Pancreas (tissue), 10 donors: ENCODE data around the gene SEM1. TPM values are rescaled to one million over a fixed set of nuclear protein-coding genes. Genes with fewer than 3 reads are reported as not detected.
"Not testable (repeated sequence)": the region's sequence is repeated elsewhere in the genome, so short reads cannot be mapped to it uniquely, and the experiment has no call there.

Source experiments
- ATAC-seq, 4 donors: fragments of 200-7000 bp; cut with Tn5 transposase; one replicate each; pipeline versions ENCODE4 v1.8.0 to v1.9.1; 2020; ENCODE audit warnings: mild to moderate bottlenecking in 4 of 4, moderate library complexity in 4 of 4
- DNase-seq, 6 donors: peaks; one replicate each; pipeline ENCODE4 v3.0.0-alpha.2; 2020
- FAIRE-seq: peaks from 2 replicates; lab custom pipeline; 2012; peaks lifted over from hg19 to GRCh38; lab: Jason Lieb, UNC
- H3K27ac ChIP-seq, 4 donors: fragments of 200-600 bp; sonication (generic); 1 replicate in 3 of 4; 2 replicates in 1 of 4; pipeline versions ENCODE4 v1.5.0 to v1.8.0; 2020
- H3K27me3 ChIP-seq, 4 donors: fragments of 200-600 bp; one replicate each; pipeline ENCODE4 v1.8.0; 2021
- H3K36me3 ChIP-seq, 3 donors: fragments of 200-600 bp; sonication (generic) in 1 of 3; one replicate each; pipeline versions ENCODE4 v1.5.0 to v1.8.0; 2020 to 2021
- H3K4me1 ChIP-seq, 3 donors: fragments of 200-600 bp; one replicate each; pipeline ENCODE4 v1.8.0; 2021
- H3K4me3 ChIP-seq, 4 donors: fragments of 200-600 bp; sonication (generic) in 2 of 4; one replicate each; pipeline versions ENCODE4 v1.5.0 to v1.8.0; 2020 to 2021
- H3K9me3 ChIP-seq, 4 donors: fragments of 200-600 bp; one replicate each; pipeline ENCODE4 v1.8.0; 2021
- WGBS, 2 donors: extraction: QIAGEN DNeasy Blood & Tissue Kit; methylation state at CpG; one replicate each; pipeline ENCODE4 v1.1.7; 2013; 5-methylcytosine and 5-hydroxymethylcytosine counted together
- intact Hi-C, 3 donors: fragments of 100-400 bp; cut with DNase I; formaldehyde crosslinking; loops; one replicate each; pipeline versions ENCODE4 v1.11.1 to v1.14.2; 2022
- polyA plus RNA-seq, 2 donors: library from polyadenylated mRNA; stranded (reverse); fragments of 200-250 nt; gene quantifications; one replicate each; pipeline ENCODE4 v1.2.3, GENCODE V29; 2013
- total RNA-seq, 6 donors: library from RNA; stranded (reverse); fragmentation: NEBNext Ultra II Directional in 4 of 6; extraction: Animal tissue kit (Norgen Biotek cat#: 25700) in 4 of 6; gene quantifications; one replicate each; pipeline versions ENCODE4 v1.2.1 to v1.2.4, GENCODE V29; 2021 to 2023
- TF ChIP-seq, protein P1 (sequence below), 4 donors: fragments of 200-600 bp; sonication (generic) in 3 of 4; IDR thresholded peaks; one replicate each; pipeline versions ENCODE4 v1.5.0 to v1.8.0; 2021; ENCODE audit warnings: antibody characterized with exemption in 4 of 4
- donor health status: healthy with polysubstance abuse.
- donor health status: DM: no; HTN: no; CAD: no; lungs with moderate emphysema.
- donor health status: DM: no; HTN: no; CAD: no.
- donor health status: control.
- donor health status: control.
- donor health status: Bipolar disorder and iron deficiency.
- donor health status: DM: yes; HTN: yes; CAD: no.
- donor health status: DM: no; HTN: no; CAD: no.
- donor health status: DM: no; HTN: no; CAD: no.
- donor health status: DM: yes; HTN: yes; CAD: no.

SEM1 gene
- total and polyA plus RNA-seq, 8 donors, result 10.1 to 57.8 (median 13.4) TPM

DNA sequence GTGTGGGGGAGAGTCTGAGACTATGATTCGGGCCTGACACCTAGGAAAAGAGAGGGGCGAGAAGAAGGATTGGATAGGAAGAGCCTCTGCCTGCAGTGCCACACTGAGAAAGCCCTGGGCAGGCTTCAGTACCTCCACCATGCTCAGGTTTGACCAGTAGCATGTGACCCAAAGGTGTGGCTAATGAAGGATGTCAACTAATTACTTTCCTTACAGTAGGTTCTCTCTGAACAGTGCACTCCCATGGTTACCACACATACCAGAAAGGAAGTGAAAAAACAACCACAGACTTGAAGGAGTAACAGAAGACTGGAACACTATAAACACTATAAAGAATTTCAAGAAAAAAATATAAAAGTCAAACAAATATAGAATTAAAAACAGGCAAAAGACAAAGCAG, 46.2 kb downstream of the SEM1 start:
- Histone ChIP-seq H3K4me3 (no peak overlapping the region), H3K9me3 (no peaks in the 10 kb centered on the region), H3K27ac (no peak overlapping the region), H3K4me1 (no peaks in the 10 kb centered on the region), H3K27me3 (no peaks in the 10 kb centered on the region), H3K36me3 (no peaks in the 10 kb centered on the region)
- 93 to 100% methylated on average over 2 of the region's 2 CpGs for WGBS, 2 donors
- DNase-seq (no peak), FAIRE-seq (no peak), ATAC-seq (no peak)
- intact Hi-C loops, result no loop called here
- TF ChIP-seq, protein P1, sequence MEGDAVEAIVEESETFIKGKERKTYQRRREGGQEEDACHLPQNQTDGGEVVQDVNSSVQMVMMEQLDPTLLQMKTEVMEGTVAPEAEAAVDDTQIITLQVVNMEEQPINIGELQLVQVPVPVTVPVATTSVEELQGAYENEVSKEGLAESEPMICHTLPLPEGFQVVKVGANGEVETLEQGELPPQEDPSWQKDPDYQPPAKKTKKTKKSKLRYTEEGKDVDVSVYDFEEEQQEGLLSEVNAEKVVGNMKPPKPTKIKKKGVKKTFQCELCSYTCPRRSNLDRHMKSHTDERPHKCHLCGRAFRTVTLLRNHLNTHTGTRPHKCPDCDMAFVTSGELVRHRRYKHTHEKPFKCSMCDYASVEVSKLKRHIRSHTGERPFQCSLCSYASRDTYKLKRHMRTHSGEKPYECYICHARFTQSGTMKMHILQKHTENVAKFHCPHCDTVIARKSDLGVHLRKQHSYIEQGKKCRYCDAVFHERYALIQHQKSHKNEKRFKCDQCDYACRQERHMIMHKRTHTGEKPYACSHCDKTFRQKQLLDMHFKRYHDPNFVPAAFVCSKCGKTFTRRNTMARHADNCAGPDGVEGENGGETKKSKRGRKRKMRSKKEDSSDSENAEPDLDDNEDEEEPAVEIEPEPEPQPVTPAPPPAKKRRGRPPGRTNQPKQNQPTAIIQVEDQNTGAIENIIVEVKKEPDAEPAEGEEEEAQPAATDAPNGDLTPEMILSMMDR (IDR thresholded peaks at IDR 0.05), result no peak

DNA sequence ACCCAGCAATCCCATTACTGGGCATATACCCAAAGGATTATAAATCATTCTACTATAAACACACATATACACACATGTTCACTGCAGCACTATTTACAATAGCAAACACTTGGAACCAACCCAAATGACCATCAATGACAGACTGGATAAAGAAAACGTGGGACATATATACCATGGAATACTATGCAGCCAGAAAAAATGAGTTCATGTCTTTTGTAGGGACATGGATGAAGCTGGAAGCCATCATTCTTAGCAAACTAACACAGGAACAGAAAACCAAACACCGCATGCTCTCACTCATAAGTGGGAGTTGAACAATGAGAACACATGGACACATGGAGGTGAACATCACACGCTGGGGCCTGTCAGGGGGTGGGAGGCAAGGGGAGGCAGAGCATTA, 47.5 kb downstream of the SEM1 start:
- FAIRE-seq, H3K27me3 ChIP-seq, H3K4me3 ChIP-seq: not testable (repeated sequence)

DNA sequence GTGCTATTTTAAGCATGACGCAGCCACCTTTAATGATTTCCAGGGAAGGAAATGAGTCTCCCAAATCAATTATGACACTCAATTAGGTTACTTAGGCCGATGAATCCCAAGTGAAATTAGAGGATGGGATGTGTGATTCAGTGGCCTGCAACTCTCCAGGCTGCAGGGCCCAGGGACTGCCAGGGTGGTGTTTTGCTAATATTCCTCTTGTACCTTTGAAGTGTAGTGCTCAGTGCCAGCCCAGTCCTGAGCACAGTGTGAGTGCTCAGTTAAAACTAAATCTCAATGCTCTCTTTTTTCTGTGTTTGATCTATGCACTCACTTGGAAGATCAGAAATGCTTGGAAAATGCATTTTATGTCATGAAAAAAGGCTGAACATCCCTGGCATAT, 51.6 kb downstream of the SEM1 start:
- WGBS, 2 donors, result 84 to 86% methylated on average over 2 of the region's 2 CpGs
- TF ChIP-seq, protein P1 (IDR thresholded peaks at IDR 0.05), result no peak
- Histone ChIP-seq H3K4me3 (no peak overlapping the region), H3K36me3 (no peaks in the 10 kb centered on the region), H3K27ac (no peak overlapping the region), H3K9me3 (no peaks in the 10 kb centered on the region), H3K27me3 (no peaks in the 10 kb centered on the region), H3K4me1 (no peaks in the 10 kb centered on the region)
- no peak for FAIRE-seq
- intact Hi-C loops, result no loop called here
- ATAC-seq, result no peak
- DNase-seq, result no peak

More for the DNA sequence above, 47.5 kb downstream of the SEM1 start:
- H3K4me1 ChIP-seq, H3K36me3 ChIP-seq, DNase-seq, ATAC-seq, H3K27ac ChIP-seq, intact Hi-C loops, H3K9me3 ChIP-seq: not testable (repeated sequence)
- WGBS, 2 donors, result 80 to 82% methylated on average over 3 of the region's 3 CpGs

DNA sequence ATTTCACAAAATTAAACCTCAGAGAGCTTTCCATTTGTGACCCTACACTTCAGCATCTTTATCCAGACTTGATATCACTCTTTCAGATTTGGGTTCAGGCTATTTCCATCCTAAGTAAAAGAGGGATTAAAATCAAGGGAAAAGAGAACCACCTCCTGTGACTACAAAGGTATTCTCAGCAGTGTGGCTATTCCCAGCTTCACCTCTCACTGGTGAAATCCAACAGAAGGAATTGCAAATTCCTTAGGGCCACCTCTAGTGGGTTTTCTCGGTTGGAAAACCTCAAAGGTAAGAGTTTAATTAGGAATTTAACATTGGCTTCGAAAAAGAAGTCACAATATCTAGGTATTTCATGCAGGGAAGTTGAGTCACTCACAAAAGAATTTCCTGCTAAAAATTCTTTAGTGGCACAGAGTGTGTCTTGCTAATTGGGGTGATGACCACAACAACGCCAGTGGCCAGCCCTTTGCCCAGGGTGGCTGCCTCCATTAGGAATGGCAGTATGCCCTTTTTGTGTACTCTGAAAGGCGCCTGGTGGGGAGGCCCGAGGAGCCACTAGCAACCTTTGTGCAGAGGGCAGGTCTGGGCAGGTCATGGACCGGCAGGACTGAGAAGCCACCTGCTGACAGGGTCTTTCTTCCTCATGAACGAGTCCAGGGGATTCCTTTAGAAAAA, 52.2 kb downstream of the SEM1 start:
- H3K27ac ChIP-seq, result no peak overlapping the region
- intact Hi-C loops, result no loop called here
- no peak for DNase-seq
- no peak for FAIRE-seq
- TF ChIP-seq, protein P1 (IDR thresholded peaks at IDR 0.05), result no peak
- no peaks in the 10 kb centered on the region for H3K27me3 ChIP-seq
- no peaks in the 10 kb centered on the region for H3K36me3 ChIP-seq
- WGBS, 2 donors, result 70 to 74% methylated on average over 7 of the region's 7 CpGs
- no peaks in the 10 kb centered on the region for H3K9me3 ChIP-seq
- ATAC-seq, result no peak
- H3K4me1 ChIP-seq, result no peaks in the 10 kb centered on the region
- H3K4me3 ChIP-seq, result no peak overlapping the region

DNA sequence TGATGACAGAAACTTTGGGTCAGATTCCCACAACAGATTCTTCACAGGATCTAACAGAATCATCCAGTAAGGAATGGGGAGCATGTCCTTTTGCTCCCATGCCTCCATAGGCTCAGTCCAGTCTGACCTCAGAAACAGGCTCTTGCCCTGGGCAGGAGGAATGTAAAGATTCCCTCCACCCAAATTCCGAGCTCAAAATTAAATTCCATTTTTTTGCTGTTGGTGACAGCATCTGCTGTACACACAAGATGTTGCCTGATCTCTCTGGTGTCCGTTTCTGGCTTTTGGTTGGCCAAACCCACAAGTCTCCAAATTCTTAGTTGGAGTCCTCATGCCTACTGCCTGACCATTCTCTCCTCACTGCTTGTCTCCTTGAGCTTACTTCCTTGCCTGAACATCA, 53.7 kb downstream of the SEM1 start:
- Histone ChIP-seq H3K4me3 (no peak overlapping the region), H3K27ac (no peak overlapping the region), H3K36me3 (no peaks in the 10 kb centered on the region), H3K9me3 (no peaks in the 10 kb centered on the region), H3K27me3 (no peaks in the 10 kb centered on the region), H3K4me1 (no peaks in the 10 kb centered on the region)
- TF ChIP-seq, protein P1 (IDR thresholded peaks at IDR 0.05), result no peak
- WGBS, 2 donors, result 75 to 88% methylated on average over 2 of the region's 2 CpGs
- no peak for FAIRE-seq
- intact Hi-C loops, result no loop called here
- DNase-seq, result no peak
- ATAC-seq, result no peak
